H1 (cell line): ENCODE measurements around the gene GAST. TPM values are rescaled to one million over a fixed set of nuclear protein-coding genes. Genes with fewer than 3 reads are reported as not detected.

Experiments
- CTCF ChIA-PET: fragments of 300-600 bp; sonication (Branson Sonifier 250); formaldehyde crosslinking; loops from one replicate; lab custom pipeline; 2021; ENCODE audit not compliant: partially characterized antibody; lab: Charles Lee
- POLR2A ChIA-PET: fragments of 300-600 bp; sonication (Branson Sonifier 250); formaldehyde crosslinking; loops from one replicate; lab custom pipeline; 2021; ENCODE audit warnings: inconsistent platforms; ENCODE audit not compliant: partially characterized antibody; lab: Charles Lee
- DNase-seq, 2 experiments: peaks; one replicate each; pipeline versions ENCODE4 v3.0.0 to v3.0.0-alpha.2; 2010 to 2022; ENCODE audit warnings: low spot score in 2 of 2, low read depth in 1 of 2, mixed read lengths in 1 of 2
- FAIRE-seq: peaks from 2 replicates; lab custom pipeline; 2011; peaks lifted over from hg19 to GRCh38; lab: Jason Lieb, UNC
- H2AFZ ChIP-seq: 2 replicates; pipeline ENCODE4 v1.8.1; 2012; ENCODE audit warnings: low read length, inconsistent platforms
- H2AK5ac ChIP-seq: 2 replicates; pipeline ENCODE4 v1.6.1; 2013; ENCODE audit warnings: low read depth, low read length
- H2BK120ac ChIP-seq: replicated peaks from 2 replicates; pipeline ENCODE3; 2013; ENCODE audit warnings: low read depth, low read length, inconsistent platforms
- H2BK12ac ChIP-seq: 2 replicates; pipeline ENCODE4 v1.6.1; 2013; ENCODE audit warnings: low read depth, low read length
- H2BK15ac ChIP-seq: 2 replicates; pipeline ENCODE4 v1.6.1; 2013; ENCODE audit warnings: low read length
- H2BK20ac ChIP-seq: 2 replicates; pipeline ENCODE4 v1.6.1; 2013; ENCODE audit warnings: low read length
- H2BK5ac ChIP-seq: 2 replicates; pipeline ENCODE4 v1.6.1; 2013; ENCODE audit warnings: low read depth, low read length
- H3K14ac ChIP-seq: 2 replicates; pipeline ENCODE4 v1.6.1; 2013; ENCODE audit warnings: inconsistent platforms; ENCODE audit not compliant: insufficient read length
- H3K18ac ChIP-seq: 2 replicates; pipeline ENCODE4 v1.6.1; 2013; ENCODE audit warnings: low read length; ENCODE audit errors: extremely low read depth
- H3K23ac ChIP-seq: 2 replicates; pipeline ENCODE4 v1.6.1; 2013; ENCODE audit warnings: inconsistent platforms; ENCODE audit not compliant: insufficient read length
- H3K23me2 ChIP-seq: 2 replicates; pipeline ENCODE4 v1.6.1; 2013; ENCODE audit warnings: low read depth, low read length
- H3K27ac ChIP-seq: 2 replicates; pipeline ENCODE4 v1.6.1; 2011; ENCODE audit warnings: low read depth, low read length, inconsistent platforms
- H3K27me3 ChIP-seq, 4 experiments: replicated peaks in 1 of 4; 1 replicate in 1 of 4; 2 replicates in 3 of 4; pipeline versions ENCODE4 v1.6.1 to v1.8.1; 2011 to 2013; ENCODE audit warnings: low read length in 3 of 4, mild to moderate bottlenecking in 3 of 4, inconsistent platforms in 2 of 4, mixed read lengths in 2 of 4, moderate library complexity in 1 of 4; ENCODE audit not compliant: control insufficient read depth in 3 of 4, insufficient read depth in 3 of 4; ENCODE audit errors: extremely low read depth in 1 of 4
- H3K36me3 ChIP-seq, 4 experiments: 2 replicates each; pipeline versions ENCODE4 v1.6.1 to v1.8.1; 2011 to 2013; ENCODE audit warnings: mild to moderate bottlenecking in 4 of 4, low read length in 3 of 4, moderate library complexity in 2 of 4, control low read depth in 1 of 4, inconsistent platforms in 1 of 4; ENCODE audit not compliant: insufficient read depth in 4 of 4, control insufficient read depth in 2 of 4
- H3K4ac ChIP-seq: replicated peaks from 2 replicates; pipeline ENCODE3; 2013; ENCODE audit warnings: low read length, low read depth, mixed read lengths, inconsistent platforms; ENCODE audit not compliant: insufficient read length
- H3K4me1 ChIP-seq, 4 experiments: replicated peaks in 1 of 4; 1 replicate in 1 of 4; 2 replicates in 3 of 4; pipeline versions ENCODE4 v1.6.1 to v1.8.1; 2011 to 2013; ENCODE audit warnings: low read length in 3 of 4, inconsistent platforms in 2 of 4, mixed read lengths in 1 of 4; ENCODE audit not compliant: insufficient read depth in 4 of 4, control insufficient read depth in 3 of 4
- H3K4me2 ChIP-seq, 2 experiments: 2 replicates each; pipeline versions ENCODE4 v1.6.1 to v1.8.1; 2011 to 2013; ENCODE audit warnings: low read depth in 2 of 2, low read length in 2 of 2, control low read depth in 1 of 2, inconsistent platforms in 1 of 2, mild to moderate bottlenecking in 1 of 2; ENCODE audit not compliant: insufficient read depth in 1 of 2
- H3K4me3 ChIP-seq, 4 experiments: fragments of 200-600, 300-600 bp in 1 of 4; sonication (generic), shearing (Covaris generic), sonication (Bioruptor Twin) in 1 of 4; 2 replicates each; pipeline versions ENCODE4 v1.5.1 to v1.8.1; 2011 to 2016; ENCODE audit warnings: low read length in 4 of 4, low read depth in 3 of 4, control low read depth in 2 of 4, inconsistent platforms in 2 of 4, mild to moderate bottlenecking in 2 of 4, mixed read lengths in 1 of 4, moderate library complexity in 1 of 4; ENCODE audit not compliant: insufficient read depth in 2 of 4; ENCODE audit errors: extremely low read depth in 1 of 4
- H3K56ac ChIP-seq: replicated peaks from 2 replicates; pipeline ENCODE3; 2013; ENCODE audit warnings: low read depth, mild to moderate bottlenecking, mixed read lengths, low read length, inconsistent platforms; ENCODE audit not compliant: insufficient read length
- H3K79me1 ChIP-seq: 2 replicates; pipeline ENCODE4 v1.6.1; 2013; ENCODE audit warnings: low read depth, low read length, control low read depth
- H3K79me2 ChIP-seq, 2 experiments: 2 replicates each; pipeline versions ENCODE4 v1.6.1 to v1.8.1; 2012 to 2013; ENCODE audit warnings: low read length in 2 of 2, mild to moderate bottlenecking in 2 of 2, inconsistent platforms in 1 of 2; ENCODE audit not compliant: insufficient read depth in 2 of 2, control insufficient read depth in 1 of 2
- H3K9ac ChIP-seq, 4 experiments: replicated peaks in 1 of 4; 1 replicate in 1 of 4; 2 replicates in 3 of 4; pipeline versions ENCODE4 v1.6.1 to v1.8.1; 2011 to 2013; ENCODE audit warnings: low read depth in 3 of 4, low read length in 3 of 4, control low read depth in 2 of 4, mild to moderate bottlenecking in 2 of 4, moderate library complexity in 2 of 4, inconsistent platforms in 1 of 4; ENCODE audit errors: extremely low read depth in 1 of 4
- H3K9me3 ChIP-seq, 2 experiments: 2 replicates each; pipeline versions ENCODE4 v1.6.1 to v1.8.1; 2012 to 2013; ENCODE audit warnings: mild to moderate bottlenecking in 2 of 2, moderate library complexity in 2 of 2, control low read depth in 1 of 2, inconsistent platforms in 1 of 2, low read depth in 1 of 2, low read length in 1 of 2, mixed read lengths in 1 of 2; ENCODE audit not compliant: insufficient read depth in 2 of 2
- H4K20me1 ChIP-seq, 2 experiments: replicated peaks in 1 of 2; 2 replicates each; pipeline versions ENCODE3 to v1.8.1; 2011 to 2013; ENCODE audit warnings: inconsistent platforms in 2 of 2, low read length in 2 of 2, mild to moderate bottlenecking in 1 of 2; ENCODE audit not compliant: insufficient read depth in 2 of 2, control insufficient read depth in 1 of 2
- H4K5ac ChIP-seq: 2 replicates; pipeline ENCODE4 v1.6.1; 2013; ENCODE audit warnings: low read length, low read depth, mixed read lengths, inconsistent platforms; ENCODE audit not compliant: insufficient read length
- H4K8ac ChIP-seq: 2 replicates; pipeline ENCODE4 v1.8.0; 2013; ENCODE audit warnings: mild to moderate bottlenecking, moderate library complexity, low read length, inconsistent platforms; ENCODE audit not compliant: insufficient read depth; ENCODE audit errors: extremely low read depth
- H4K91ac ChIP-seq: replicated peaks from 2 replicates; pipeline ENCODE3; 2013; ENCODE audit warnings: low read length, mixed read lengths, inconsistent platforms; ENCODE audit not compliant: insufficient read length
- CHD2 ChIP-seq: IDR thresholded peaks from 2 replicates; pipeline ENCODE4 v1.6.1; 2012; ENCODE audit warnings: low read length, improper control_type of control experiment
- GABPA ChIP-seq: IDR thresholded peaks from 2 replicates; pipeline ENCODE4 v1.6.1; 2011; ENCODE audit warnings: mild to moderate bottlenecking, low read length, moderate library complexity, borderline replicate concordance; ENCODE audit not compliant: insufficient read depth
- KDM4A ChIP-seq: IDR thresholded peaks from one replicate; pipeline ENCODE4 v1.7.1; 2012; ENCODE audit warnings: low read depth, mild to moderate bottlenecking, moderate library complexity, low read length, inconsistent platforms; ENCODE audit not compliant: severe bottlenecking
- KDM5A ChIP-seq: fragments of 200-600 bp; IDR thresholded peaks from 2 replicates; pipeline ENCODE4 v1.7.1; 2012; ENCODE audit warnings: mild to moderate bottlenecking, low read length, inconsistent platforms, mixed read lengths
- ZNF274 ChIP-seq: IDR thresholded peaks from 2 replicates; pipeline ENCODE4 v1.7.0; 2012; ENCODE audit warnings: low read length, borderline replicate concordance; ENCODE audit errors: extremely low read depth
- WGBS, 2 experiments: shearing (Covaris generic) in 1 of 2; methylation state at CpG; one replicate each; pipeline versions ENCODE4 v1.1.6 to v1.1.7; 2013 to 2015; ENCODE audit warnings: low lambda C conversion rate in 2 of 2, mixed read lengths in 2 of 2, inconsistent platforms in 1 of 2, low coverage in 1 of 2, missing lambda C conversion rate in 1 of 2; ENCODE audit not compliant: insufficient replicate concordance in 2 of 2, insufficient coverage in 1 of 2, insufficient read length in 1 of 2; ENCODE audit errors: extremely low coverage in 1 of 2, missing lambda C conversion rate in 1 of 2; 5-methylcytosine and 5-hydroxymethylcytosine counted together
- polyA plus RNA-seq, 7 experiments: library from polyadenylated mRNA; depleted of rRNA in 3 of 7; stranded (reverse) in 5 of 7; unstranded in 2 of 7; fragments of >200 nt in 5 of 7; fragments of 200-250 nt in 2 of 7; gene quantifications; 1 replicate in 5 of 7; 2 replicates in 1 of 7; 4 replicates in 1 of 7; pipeline versions ENCODE4 v1.2.1 to v1.2.3, GENCODE V29; 2011 to 2013; ENCODE audit warnings: missing spikeins in 2 of 7, mixed read lengths in 2 of 7
- total RNA-seq: library from RNA; stranded (reverse); fragmentation: NEBNext Ultra II Directional; extraction: Animal tissue kit (Norgen Biotek cat#: 25700); gene quantifications from 2 replicates; pipeline ENCODE4 v1.2.1, GENCODE V29; 2021
- TF ChIP-seq, protein P1 (sequence below): IDR thresholded peaks from 2 replicates; pipeline ENCODE4 v1.6.1; 2012; ENCODE audit warnings: inconsistent platforms

The GAST gene
- total and polyA plus RNA-seq, 2 of the 8 experiments (the other 6 are each of a cell fraction or from before 2014, with no cell fraction given), result not detected

DNA sequence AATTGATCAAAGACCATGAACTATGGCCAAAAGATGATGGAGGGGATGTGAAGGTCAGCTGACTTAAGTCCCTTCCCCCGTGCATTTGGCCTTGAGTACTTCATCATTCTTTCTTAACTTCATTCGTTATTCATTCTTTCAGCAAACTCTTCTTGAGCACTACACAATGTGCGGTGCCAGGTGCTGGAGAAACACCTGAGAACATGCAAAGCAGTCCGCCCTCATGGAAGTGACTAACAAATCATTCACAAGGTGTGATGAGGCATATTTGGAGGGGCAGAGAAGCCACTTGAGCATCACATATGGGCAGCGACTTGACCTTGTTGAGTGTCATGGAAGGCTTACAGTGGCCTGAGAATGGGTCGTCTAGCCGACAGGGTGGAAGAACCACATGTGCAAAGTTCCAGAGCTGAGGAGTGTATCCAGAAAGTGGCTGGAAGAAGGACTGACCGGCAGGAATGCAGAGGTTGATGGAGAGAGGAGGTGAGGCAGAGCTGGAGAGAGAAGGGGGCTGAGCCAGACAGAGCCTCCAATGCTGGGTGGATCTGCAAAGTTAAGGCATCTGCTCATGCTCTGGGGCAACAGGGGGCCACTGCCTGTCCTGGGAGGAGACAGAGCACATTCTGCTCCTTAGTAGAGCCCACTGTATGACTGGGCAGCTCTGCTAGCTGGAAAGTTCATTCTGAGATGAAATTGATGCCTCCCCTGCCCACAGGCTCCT, 48.5 kb upstream of the GAST start:
- H2BK20ac ChIP-seq, result peak overlapping the region; percentile 86; the same call in 1 of the 2 replicates
- H3K23ac ChIP-seq, result no peak overlapping the region
- no peak overlapping the region for H2AFZ ChIP-seq
- TF ChIP-seq ZNF274 (no peak), KDM4A (no peak), CHD2 (no peak), KDM5A (no peak), GABPA (no peak)
- TF ChIP-seq, protein P1, sequence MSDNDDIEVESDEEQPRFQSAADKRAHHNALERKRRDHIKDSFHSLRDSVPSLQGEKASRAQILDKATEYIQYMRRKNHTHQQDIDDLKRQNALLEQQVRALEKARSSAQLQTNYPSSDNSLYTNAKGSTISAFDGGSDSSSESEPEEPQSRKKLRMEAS, result no peak
- TF ChIP-seq, all 59 proteins: peak for 0
- Histone ChIP-seq H3K27ac (no peak overlapping the region), H3K9ac (no peak overlapping the region), H3K79me2 (no peaks in the 10 kb centered on the region), H3K56ac (no peak overlapping the region), H2AK5ac (no peak overlapping the region; the same call in 1 of the 2 replicates), H3K14ac (no peak overlapping the region), H3K4me2 (no peak overlapping the region), H3K18ac (no peak overlapping the region), H3K4ac (no peak overlapping the region), H2BK15ac (peak overlapping the region; percentile 92; the same call in 1 of the 2 replicates), H3K4me3 (no peak overlapping the region), H2BK120ac (no peak overlapping the region), H4K8ac (no peak overlapping the region), H2BK5ac (no peak overlapping the region), H3K4me1 (peaks cover 0 to 14% (median 6%) of the 10 kb centered on the region in 4 experiments; a peak in 5 of 7 replicates), H3K27me3 (no peaks in the 10 kb centered on the region; a peak in 3 of 7 replicates), H3K79me1 (no peaks in the 10 kb centered on the region), H3K23me2 (peaks cover 10% of the 10 kb centered on the region), H4K91ac (no peak overlapping the region), H2BK12ac (peak overlapping the region; percentile 2; the same call in 1 of the 2 replicates), H3K9me3 (no peaks in the 10 kb centered on the region), H4K5ac (no peak overlapping the region), H4K20me1 (no peaks in the 10 kb centered on the region), H3K36me3 (no peaks in the 10 kb centered on the region)
- 86% methylated on average over 8 of the region's 8 CpGs; no CpG with 5 or more reads in 1 of the 2 experiments for WGBS, 2 experiments
- ChIA-PET CTCF (interaction anchor here (0.7 to 12.1 kb wide), 59 partner anchors 12 to 970 kb away, joined by 3 to 338 read pairs (median 6); partner anchors contain the start of genes EIF1, KRT14, KRT17 and KRT19), POLR2A (interaction anchor here (0.9 to 7.6 kb wide), 6 partner anchors 10 to 136 kb away, joined by 3 to 106 read pairs (median 8); partner anchors contain the start of genes EIF1 and KRT19)
- DNase-seq (no peak), FAIRE-seq (no peak)
